Measurements from ENCODE around the gene PAOX.

PAOX gene

DNA sequence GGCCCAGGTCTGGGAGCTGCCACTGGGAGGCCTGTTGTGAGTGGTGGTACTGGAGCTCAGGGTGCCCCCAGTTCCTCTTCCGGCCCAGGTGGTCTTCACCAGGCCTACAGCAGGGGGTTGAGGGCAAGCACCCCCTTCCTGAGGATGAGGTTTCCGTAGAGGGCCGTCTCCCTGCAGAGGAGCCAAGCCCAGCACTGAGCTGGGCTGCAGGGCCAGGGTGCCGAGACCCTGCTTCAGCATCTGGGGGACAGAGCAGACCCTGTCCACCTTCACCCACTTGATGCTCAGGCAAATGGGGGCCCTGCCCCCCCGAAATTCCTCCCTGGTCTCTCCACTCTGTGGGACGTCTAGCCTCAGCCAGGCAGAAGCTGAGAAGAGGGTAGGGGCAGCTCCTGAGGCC, 23.8 kb upstream of the PAOX start:
- H3K4me3 ChIP-seq (ENCODE audit: low read length): no peak overlapping the region
- no peak for TF ChIP-seq ZNF274 (IDR thresholded peaks at IDR 0.05; ENCODE audit: low read depth, low read length)

- H3K4me3 ChIP-seq (ENCODE audit: low read length): no peak overlapping the region
- no peak for TF ChIP-seq ZNF274 (IDR thresholded peaks at IDR 0.05; ENCODE audit: low read depth, low read length)
Measured at GRCh38 chr10:133355991-133356390, 23.1 kb upstream of the PAOX start.

DNA sequence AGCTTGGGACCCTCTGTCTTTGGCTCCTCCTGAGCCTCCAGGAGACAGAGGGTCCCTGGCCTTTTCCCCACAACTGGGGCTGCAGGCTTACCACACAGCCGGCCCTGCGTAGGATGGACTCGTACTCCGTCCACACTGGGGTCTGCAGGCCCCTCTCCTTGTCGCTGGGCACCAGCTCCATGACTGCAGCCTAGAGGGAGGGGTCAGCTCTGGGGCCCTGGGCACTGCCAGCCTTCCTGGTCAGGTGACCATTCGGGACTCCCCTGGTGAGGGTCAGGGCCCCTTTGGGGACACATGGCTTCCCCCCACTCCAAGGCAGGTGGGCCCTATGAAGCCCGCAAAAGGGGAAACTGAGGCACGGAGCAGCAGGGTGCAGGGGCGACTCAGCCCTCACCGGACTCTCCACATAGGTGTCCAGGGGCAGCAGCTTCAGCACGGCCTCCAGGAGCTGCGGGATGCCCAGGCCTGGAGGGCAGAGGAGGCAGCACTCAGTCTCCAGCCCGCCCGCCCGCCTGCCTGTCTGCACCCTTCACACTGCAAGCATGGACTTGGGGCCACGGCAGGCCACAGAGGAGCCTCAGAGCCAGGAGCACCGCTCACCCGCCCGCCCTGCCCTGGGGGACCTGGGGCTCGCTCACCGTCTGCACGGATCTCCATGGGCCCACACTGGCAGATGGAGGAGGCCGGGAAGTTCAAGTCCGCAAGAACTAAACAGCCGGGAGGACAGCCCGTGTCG, 22.3 kb upstream of the PAOX start:
- no peak for TF ChIP-seq ZNF274 (IDR thresholded peaks at IDR 0.05; ENCODE audit: low read depth, low read length)

GRCh38 chr10:133357285-133358161, 21.5 kb upstream of the PAOX start, which contains the start of gene FUOM:
Gene FUOM (minus strand): TSS chr10:133358019. CDS start chr10:133358007, 12 bp downstream.
- no peak for TF ChIP-seq ZNF274 (IDR thresholded peaks at IDR 0.05; ENCODE audit: low read depth, low read length)
- peak within 1 kb of the TSS; percentile 62; the same call in 1 of the 2 replicates for H3K4me3 ChIP-seq (ENCODE audit: low read length)

More for the DNA sequence above, 22.3 kb upstream of the PAOX start:
- peak overlapping the region; percentile 62; the same call in 1 of the 2 replicates for H3K4me3 ChIP-seq (ENCODE audit: low read length)

GRCh38 chr10:133358162-133358924, 20.7 kb upstream of the PAOX start:
- no peak overlapping the region for H3K4me3 ChIP-seq (ENCODE audit: low read length)
- no peak for TF ChIP-seq ZNF274 (IDR thresholded peaks at IDR 0.05; ENCODE audit: low read depth, low read length)

DNA sequence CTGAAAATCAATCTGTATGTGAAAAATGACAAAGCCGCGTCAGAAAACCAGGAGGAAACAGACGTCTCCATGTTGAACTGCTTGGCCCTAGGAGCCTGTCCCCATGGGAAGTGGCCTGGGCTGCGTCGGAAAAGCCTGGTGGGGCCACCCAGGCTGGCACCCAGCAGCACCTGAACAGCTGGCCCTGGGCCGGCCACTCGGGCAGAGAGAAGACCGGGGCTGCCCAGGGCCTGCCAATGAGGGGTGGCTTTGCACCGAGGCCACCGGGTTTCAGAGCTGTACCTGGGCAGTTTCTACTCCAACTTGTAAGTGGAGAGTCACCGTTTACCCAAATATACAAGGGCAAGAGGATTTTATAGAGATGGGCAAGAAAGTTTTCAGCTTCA, 20.1 kb upstream of the PAOX start:
- no peak overlapping the region for H3K4me3 ChIP-seq (ENCODE audit: low read length)

DNA sequence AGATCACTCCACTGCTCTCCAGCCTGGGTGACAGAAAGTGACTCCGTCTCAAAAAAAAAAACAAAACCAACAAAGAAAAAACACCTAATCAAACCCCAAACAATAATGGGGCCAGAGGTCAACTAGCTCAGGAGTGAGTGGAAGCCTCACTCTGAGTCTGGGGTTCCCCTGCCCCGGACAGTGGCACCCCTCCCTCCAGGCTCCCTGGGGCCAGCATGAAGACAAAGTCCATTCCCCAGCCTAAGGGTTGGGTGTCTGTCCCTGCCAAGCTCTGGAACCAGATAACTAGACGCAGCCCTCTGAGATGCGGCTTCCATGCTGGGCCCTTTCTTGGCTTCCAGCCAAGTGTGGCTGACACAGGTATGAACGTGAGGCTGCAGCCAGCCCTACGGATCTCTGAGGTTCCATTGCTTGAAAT, 19.5 kb upstream of the PAOX start:
- no peak for TF ChIP-seq ZNF274 (IDR thresholded peaks at IDR 0.05; ENCODE audit: low read depth, low read length)
- H3K4me3 ChIP-seq (ENCODE audit: low read length): no peak overlapping the region

More for the DNA sequence above, 20.1 kb upstream of the PAOX start:
- TF ChIP-seq ZNF274 (IDR thresholded peaks at IDR 0.05; ENCODE audit: low read depth, low read length): no peak

DNA sequence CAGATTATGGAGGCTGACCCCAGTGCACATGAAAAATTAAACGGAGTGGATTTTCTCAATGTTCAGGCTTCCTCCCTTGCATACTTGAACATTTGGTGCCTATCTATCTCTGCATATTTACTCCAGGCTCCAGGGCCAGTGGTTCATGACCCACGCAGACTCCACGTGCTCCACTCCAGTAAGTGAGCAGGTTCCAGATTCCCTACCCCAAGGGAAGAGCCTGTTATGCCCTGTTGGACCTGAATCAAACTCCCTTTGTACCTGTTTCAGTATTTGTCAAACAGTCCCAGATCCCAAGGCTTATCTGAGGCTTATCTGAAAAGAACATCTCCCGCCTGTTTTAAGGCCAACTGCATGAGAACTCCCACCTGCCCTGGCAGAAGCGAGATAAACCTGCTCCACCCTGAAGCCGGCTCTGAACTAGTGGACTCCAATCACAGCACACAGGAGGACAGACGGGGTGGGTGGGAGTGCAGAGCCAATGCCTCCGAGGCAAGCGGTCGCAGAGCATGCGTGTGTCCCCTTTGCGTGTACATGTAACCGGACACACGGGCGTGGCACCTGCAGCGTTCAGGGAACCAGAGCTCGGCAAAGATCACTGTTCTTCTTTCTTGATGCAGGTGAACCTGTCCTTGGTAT, 19.0 kb upstream of the PAOX start:
- H3K4me3 ChIP-seq (ENCODE audit: low read length): no peak overlapping the region
- no peak for TF ChIP-seq ZNF274 (IDR thresholded peaks at IDR 0.05; ENCODE audit: low read depth, low read length)

- TF ChIP-seq ZNF274 (IDR thresholded peaks at IDR 0.05; ENCODE audit: low read depth, low read length): no peak
- no peak overlapping the region for H3K4me3 ChIP-seq (ENCODE audit: low read length)
Measured at GRCh38 chr10:133361227-133361626, 17.8 kb upstream of the PAOX start.

GRCh38 chr10:133361773-133362441, 17.2 kb upstream of the PAOX start:
- no peak for TF ChIP-seq ZNF274 (IDR thresholded peaks at IDR 0.05; ENCODE audit: low read depth, low read length)
- no peak overlapping the region for H3K4me3 ChIP-seq (ENCODE audit: low read length)

DNA sequence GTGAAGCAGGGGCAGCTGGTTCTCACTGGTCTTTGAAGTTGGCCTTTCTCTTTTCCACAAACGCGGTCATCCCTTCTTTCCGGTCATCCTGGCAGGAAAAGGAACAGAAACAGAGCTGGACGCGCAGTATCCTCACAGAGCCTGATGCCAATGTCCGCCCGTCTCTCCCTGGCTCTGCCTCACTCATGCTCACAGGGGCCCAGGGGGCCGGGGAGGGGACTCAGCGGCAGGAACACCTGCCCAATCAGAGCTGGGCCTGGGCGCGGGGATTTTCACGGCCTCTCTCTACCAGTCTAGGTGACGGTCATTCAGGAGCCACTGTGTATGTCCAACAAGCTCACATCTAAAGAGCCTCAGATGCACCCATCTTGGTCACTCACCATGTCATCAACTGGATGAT, 16.2 kb upstream of the PAOX start:
- TF ChIP-seq ZNF274 (IDR thresholded peaks at IDR 0.05; ENCODE audit: low read depth, low read length): no peak
- no peak overlapping the region for H3K4me3 ChIP-seq (ENCODE audit: low read length)

GRCh38 chr10:133364645-133365431, 14.2 kb upstream of the PAOX start:
- H3K4me3 ChIP-seq (ENCODE audit: low read length): no peak overlapping the region
- no peak for TF ChIP-seq ZNF274 (IDR thresholded peaks at IDR 0.05; ENCODE audit: low read depth, low read length)
